GM19328 (cell line): Measurements from ENCODE around the gene FUT1.
"Not testable (repeated sequence)": the region's sequence is repeated elsewhere in the genome, so short reads cannot be mapped to it uniquely, and the experiment has no call there.

ENCODE experiments used
- ATAC-seq: cut with Tn5 transposase; IDR thresholded peaks from one replicate; pipeline ENCODE4 v1.9.1; 2021; ENCODE audit warnings: mild to moderate bottlenecking, moderate library complexity; ENCODE audit not compliant: unreplicated experiment

The FUT1 gene

GRCh38 chr19:48768994-48769713, 16.7 kb upstream of the FUT1 start:
- no peak for ATAC-seq

GRCh38 chr19:48768171-48768753, 15.8 kb upstream of the FUT1 start:
- ATAC-seq: not testable (repeated sequence)

- not testable (repeated sequence) for ATAC-seq
Observed at GRCh38 chr19:48765816-48766215, 13.4 kb upstream of the FUT1 start.

DNA sequence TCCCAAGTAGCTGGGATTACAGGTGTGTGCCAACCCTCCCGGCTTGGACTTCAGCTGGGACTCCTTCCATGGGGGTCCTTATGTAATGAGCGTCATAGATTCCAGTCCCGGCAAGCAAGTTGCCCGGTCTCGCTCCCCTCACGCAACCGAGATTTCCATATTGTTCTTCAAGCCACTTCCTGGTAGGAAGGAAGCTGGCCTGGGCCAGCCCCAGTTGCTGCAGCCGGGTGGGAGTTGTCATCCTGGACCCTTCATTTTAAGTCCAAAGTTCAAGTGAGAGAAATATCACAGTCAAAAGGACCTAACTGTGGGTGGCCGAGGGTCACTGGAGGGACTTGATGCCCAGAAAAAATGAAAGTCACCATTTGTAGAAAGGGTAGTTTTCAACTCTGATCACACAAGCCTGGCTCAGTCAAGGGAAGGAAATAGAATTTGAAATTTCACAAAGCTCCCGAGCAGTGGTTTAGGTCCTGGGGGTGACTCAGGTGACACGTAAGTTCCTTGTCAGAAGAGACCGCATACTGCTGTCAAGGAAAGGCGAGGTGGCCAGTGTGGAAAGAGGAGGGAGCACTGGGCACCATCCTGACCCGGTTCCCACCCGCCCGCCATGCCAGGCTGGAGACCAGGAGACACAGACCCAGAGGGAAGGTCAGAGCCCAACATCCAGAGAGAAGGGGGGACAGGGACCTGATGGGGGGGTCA, 8.2 kb upstream of the FUT1 start:
- no peak for ATAC-seq

- ATAC-seq: no peak
Observed at GRCh38 chr19:48757741-48758144, 5.3 kb upstream of the FUT1 start.

DNA sequence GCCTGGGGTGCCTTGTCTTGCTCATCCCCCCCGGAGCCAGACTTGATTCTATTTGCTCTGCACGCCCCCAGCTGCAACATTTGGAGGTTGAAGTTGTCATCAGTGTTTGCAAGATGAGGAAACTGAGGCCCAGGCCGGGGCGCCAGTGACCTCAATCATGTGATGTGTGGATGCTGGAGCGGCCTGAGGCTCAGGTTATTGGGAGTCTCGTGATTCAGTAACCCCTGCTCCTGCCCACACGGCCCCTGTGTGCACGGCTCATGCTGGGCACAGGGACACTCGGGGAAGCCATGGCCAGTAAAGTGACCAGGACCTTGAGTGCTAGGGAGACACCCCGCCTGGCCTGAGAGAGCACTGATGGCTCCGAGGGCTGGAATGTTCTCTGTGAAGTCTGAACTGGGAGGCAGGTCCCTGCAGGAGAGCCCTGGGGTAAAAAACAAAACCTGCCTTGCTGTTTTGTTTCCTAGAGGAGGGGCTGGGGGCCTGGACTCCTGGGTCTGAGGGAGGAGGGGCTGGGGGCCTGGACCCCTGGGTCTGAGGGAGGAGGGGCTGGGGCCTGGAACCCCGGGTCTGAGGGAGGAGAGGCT, 4.7 kb upstream of the FUT1 start:
- ATAC-seq: no peak

DNA sequence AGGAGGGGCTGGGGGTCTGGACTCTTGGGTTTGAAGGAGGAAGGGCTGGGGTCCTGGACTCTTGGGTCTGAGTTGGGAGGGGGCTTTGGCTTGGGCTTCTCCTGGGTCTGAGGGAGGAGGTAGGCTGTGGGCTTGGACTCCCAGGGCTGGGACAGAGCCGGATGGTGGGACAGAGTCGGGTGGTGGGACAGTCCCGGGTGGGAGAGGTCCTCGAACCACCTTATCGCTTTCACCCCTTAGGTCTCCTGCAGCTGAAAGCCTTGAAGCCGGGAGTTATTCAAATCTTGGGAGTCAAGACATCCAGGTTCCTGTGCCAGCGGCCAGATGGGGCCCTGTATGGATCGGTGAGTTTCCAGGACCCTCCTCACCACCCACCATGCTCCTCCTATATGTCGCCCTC, 4.2 kb upstream of the FUT1 start:
- no peak for ATAC-seq

- ATAC-seq: no peak
Observed at GRCh38 chr19:48756212-48756611, 3.8 kb upstream of the FUT1 start.

- ATAC-seq: no peak
Observed at GRCh38 chr19:48755787-48756186, 3.3 kb upstream of the FUT1 start.

GRCh38 chr19:48755084-48755641, 2.7 kb upstream of the FUT1 start, which contains the start of gene FGF21:
Gene FGF21 (plus strand): TSS chr19:48755524. CDS start chr19:48756237, 713 bp downstream.
- ATAC-seq: no peak

DNA sequence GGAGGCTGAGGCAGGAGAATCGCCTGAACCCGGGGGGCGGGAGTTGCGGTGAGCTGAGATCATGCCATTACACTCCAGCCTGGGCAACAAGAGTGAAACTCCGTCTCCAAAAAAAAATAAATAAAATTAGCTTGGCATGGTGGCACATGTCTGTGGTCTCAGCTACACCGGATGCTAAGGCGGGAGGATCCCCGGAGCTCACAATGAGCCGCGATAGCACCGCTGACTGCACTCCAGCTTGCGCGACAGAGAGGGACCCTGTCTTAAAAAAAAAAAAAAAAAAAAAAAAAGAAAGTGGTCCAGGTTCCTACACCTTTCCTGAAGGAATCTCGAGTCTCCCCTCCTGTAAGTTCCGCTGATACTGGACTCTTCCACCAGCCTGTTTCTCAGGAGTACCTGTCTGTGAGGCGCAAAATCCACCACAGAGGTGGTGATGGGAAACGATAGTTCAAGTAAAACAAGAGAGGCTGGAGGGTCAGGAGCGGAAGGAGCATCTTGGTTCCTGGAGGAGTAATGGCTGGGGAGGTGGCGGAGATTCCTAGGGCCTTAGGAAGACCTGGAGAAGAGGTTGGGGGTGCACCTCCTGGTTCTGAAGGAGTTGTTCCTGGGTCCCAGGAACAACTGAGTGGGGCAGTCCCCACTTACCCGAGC, 471 bp downstream of the FUT1 start:
- no peak for ATAC-seq

- ATAC-seq: no peak
Observed at GRCh38 chr19:48750771-48751504, 1.5 kb downstream of the FUT1 start.

DNA sequence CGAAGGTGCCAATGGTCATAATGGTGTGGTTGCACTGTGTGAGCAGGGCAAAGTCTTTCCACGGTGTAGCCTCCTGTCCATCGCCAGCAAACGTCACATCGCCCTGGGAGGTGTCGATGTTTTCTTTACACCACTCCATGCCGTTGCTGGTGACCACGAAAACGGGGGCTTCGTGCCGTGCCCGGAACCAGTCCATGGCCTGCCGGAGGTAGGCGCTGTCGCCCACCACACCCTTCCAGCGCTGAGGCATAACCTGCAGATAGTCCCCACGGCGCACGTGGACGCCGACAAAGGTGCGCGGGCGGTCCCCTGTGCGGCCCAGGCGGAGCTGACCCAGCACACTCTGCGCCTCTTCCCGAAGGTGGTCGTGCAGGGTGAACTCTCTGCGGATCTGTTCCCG, 2.1 kb downstream of the FUT1 start:
- ATAC-seq: no peak

GRCh38 chr19:48749571-48750198, 2.8 kb downstream of the FUT1 start:
- no peak for ATAC-seq

DNA sequence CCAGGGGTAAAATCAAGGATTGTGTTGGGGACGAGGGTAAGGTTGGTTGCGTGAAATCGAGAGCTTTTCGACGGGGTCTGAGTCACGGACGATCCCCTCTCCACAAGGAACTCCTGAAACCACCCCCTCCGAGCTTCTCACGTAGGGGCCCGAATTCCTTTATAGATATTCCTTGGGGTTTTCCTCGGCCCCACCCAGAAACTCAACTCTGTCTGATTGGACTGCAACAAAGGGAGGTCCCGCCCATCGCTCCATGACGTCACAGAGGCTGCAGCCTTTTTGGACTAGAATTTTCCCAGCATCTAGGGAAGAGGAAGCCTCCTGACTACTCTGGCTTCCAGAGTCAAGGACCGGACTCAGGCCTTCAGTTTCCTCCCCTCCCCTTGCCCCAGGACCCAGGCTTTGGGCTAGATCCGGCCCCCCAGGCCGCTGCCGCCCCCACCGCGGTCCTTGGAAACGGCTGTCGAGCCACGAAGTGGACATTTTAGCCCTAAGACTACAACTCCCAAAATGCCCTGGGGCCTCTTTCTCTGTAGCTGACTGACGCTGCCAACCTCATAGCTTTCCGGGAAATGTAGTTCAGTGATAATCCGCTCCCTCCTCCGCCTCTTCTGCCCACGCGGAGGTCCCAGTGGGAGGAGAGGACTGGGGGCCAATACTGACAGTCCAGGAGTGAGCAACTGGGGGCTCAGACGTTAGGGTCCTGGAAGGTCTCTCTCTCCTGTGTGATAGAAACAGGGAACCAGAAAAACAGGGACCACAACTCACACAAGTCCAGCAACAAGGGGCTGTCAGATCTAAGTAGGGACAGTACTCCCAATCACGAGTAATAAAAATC, 5.5 kb downstream of the FUT1 start, which contains the start of gene IZUMO1:
IZUMO1 (minus strand) TSS at position 172 of the 838 bp plus-strand sequence. CDS start 1,050 bp downstream, outside the sequence.
- ATAC-seq: no peak

DNA sequence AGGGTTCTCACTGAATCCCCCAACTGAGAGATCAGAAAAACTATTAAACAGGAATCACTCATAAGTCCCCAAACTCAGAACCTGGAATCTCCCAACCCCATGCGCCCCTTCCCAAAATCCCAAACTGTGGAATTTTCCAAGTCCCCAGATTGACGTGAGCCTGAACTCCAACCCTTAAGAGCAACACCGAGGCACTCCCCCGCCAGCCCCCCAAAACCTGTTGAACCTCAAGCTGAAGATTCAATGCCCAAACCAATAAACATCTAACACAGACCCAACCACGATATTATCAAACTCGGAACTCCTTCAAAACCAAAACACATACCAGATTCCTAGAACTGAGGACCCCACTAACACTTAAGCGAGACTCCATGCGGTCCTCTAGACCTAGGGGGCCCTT, 6.3 kb downstream of the FUT1 start:
- ATAC-seq: no peak

GRCh38 chr19:48745208-48745995, 7.0 kb downstream of the FUT1 start:
- ATAC-seq: no peak

DNA sequence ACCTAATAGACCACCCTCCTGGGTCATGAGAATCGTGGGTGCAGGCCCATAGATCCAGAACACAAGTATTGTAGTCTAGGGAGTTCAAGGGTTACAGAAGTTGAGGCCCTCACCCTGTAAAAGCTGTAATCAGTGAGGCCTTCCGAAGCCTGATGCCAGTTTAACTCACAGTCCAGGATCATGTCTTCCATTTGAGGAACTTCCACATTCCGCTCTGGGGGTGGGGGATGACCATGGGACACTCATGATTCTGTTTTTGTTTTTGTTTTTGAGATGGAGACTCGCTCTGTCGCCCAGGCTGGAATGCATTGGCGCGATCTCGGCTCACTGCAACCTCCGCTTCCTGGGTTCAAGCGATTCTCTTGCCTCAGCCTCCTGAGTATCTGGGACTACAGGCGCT, 10.3 kb downstream of the FUT1 start:
- no peak for ATAC-seq
